ENCODE results near the gene ARMC5.

Gene ARMC5

GRCh38 chr16:31461201-31461920 lies 2.1 kb downstream of the ARMC5 start:
- no peak for DNase-seq (ENCODE audit: low spot score)

GRCh38 chr16:31461921-31462804 lies 2.9 kb downstream of the ARMC5 start:
- DNase-seq (ENCODE audit: low spot score) = no peak

- DNase-seq (ENCODE audit: low spot score) = no peak
Observed at GRCh38 chr16:31464348-31464769, 5.1 kb downstream of the ARMC5 start.

- DNase-seq (ENCODE audit: low spot score) = no peak
Observed at GRCh38 chr16:31464781-31465260, 5.5 kb downstream of the ARMC5 start.

GRCh38 chr16:31465788-31466370 lies 6.6 kb downstream of the ARMC5 start:
- no peak for DNase-seq (ENCODE audit: low spot score)

GRCh38 chr16:31466381-31466841 lies 7.1 kb downstream of the ARMC5 start:
- DNase-seq (ENCODE audit: low spot score) = no peak

- DNase-seq (ENCODE audit: low spot score) = no peak
Observed at GRCh38 chr16:31467151-31467773, 8.0 kb downstream of the ARMC5 start.

- DNase-seq (ENCODE audit: low spot score) = no peak
Observed at GRCh38 chr16:31467858-31468257, 8.6 kb downstream of the ARMC5 start.

- no peak for DNase-seq (ENCODE audit: low spot score)
Observed at GRCh38 chr16:31470615-31471014, 11.3 kb downstream of the ARMC5 start.

- no peak for DNase-seq (ENCODE audit: low spot score)
Observed at GRCh38 chr16:31471241-31471874, 12.1 kb downstream of the ARMC5 start.

- DNase-seq (ENCODE audit: low spot score) = no peak
Observed at GRCh38 chr16:31471875-31472708, 12.8 kb downstream of the ARMC5 start, which contains the start of gene TGFB1I1. TSS of gene TGFB1I1 (plus strand) at chr16:31472152. CDS start at chr16:31472189, 37 bp downstream.

GRCh38 chr16:31472709-31473203 lies 13.5 kb downstream of the ARMC5 start:
- peak; percentile 77 for DNase-seq (ENCODE audit: low spot score)

GRCh38 chr16:31473264-31473984 lies 14.1 kb downstream of the ARMC5 start:
- DNase-seq (ENCODE audit: low spot score) = no peak

GRCh38 chr16:31474173-31474714 lies 14.9 kb downstream of the ARMC5 start:
- DNase-seq (ENCODE audit: low spot score) = no peak

- no peak for DNase-seq (ENCODE audit: low spot score)
Observed at GRCh38 chr16:31474773-31475738, 15.8 kb downstream of the ARMC5 start.

- DNase-seq (ENCODE audit: low spot score) = no peak
Observed at GRCh38 chr16:31475946-31476302, 16.6 kb downstream of the ARMC5 start.

- DNase-seq (ENCODE audit: low spot score) = peak; percentile 88
Observed at GRCh38 chr16:31476303-31477219, 17.3 kb downstream of the ARMC5 start.
